Neural cell (in vitro differentiated cells): ENCODE measurements around the gene PDPK1. TPM values are rescaled to one million over a fixed set of nuclear protein-coding genes. Genes with fewer than 3 reads are reported as not detected.

ENCODE experiments used
- H2AFZ ChIP-seq: fragments of 200-600, 300-800 bp; sonication (generic), shearing (Covaris generic); 2 replicates; pipeline ENCODE4 v1.6.0; 2014; ENCODE audit warnings: low read depth, mild to moderate bottlenecking, antibody characterized with exemption, low read length, moderate library complexity
- H3F3A ChIP-seq: fragments of 200-600 bp; shearing (Covaris generic); 2 replicates; pipeline ENCODE4 v1.6.1; 2016; ENCODE audit warnings: mild to moderate bottlenecking, moderate library complexity, mixed read lengths, antibody characterized with exemption, low read length; ENCODE audit not compliant: insufficient read depth, poor library complexity, severe bottlenecking
- H3K27ac ChIP-seq: fragments of 200-600, 300-800 bp; sonication (generic), shearing (Covaris generic); 2 replicates; pipeline ENCODE4 v1.5.1; 2014; ENCODE audit warnings: mild to moderate bottlenecking, low read length, moderate library complexity
- H3K27me3 ChIP-seq: fragments of 300-800, 200-600 bp; sonication (generic), shearing (Covaris generic); 2 replicates; pipeline ENCODE4 v1.6.0; 2014; ENCODE audit warnings: mild to moderate bottlenecking, low read depth, low read length, moderate library complexity; ENCODE audit not compliant: insufficient read depth
- H3K36me3 ChIP-seq: fragments of 300-800, 200-600 bp; sonication (generic), shearing (Covaris generic); 2 replicates; pipeline ENCODE4 v1.5.1; 2014; ENCODE audit warnings: mild to moderate bottlenecking, antibody characterized with exemption, low read length, moderate library complexity; ENCODE audit not compliant: insufficient read depth
- H3K4me2 ChIP-seq: fragments of 300-800, 200-600 bp; sonication (generic), shearing (Covaris generic); 2 replicates; pipeline ENCODE4 v1.6.0; 2014; ENCODE audit warnings: mild to moderate bottlenecking, low read length
- H3K4me3 ChIP-seq: fragments of 300-800, 200-600 bp; sonication (generic), shearing (Covaris generic); 2 replicates; pipeline ENCODE4 v1.5.1; 2014; ENCODE audit warnings: mild to moderate bottlenecking, low read length, moderate library complexity
- H3K79me2 ChIP-seq: fragments of 200-600 bp; shearing (Covaris generic); replicated peaks from 2 replicates; pipeline ENCODE4 v1.6.0; 2014; ENCODE audit warnings: mild to moderate bottlenecking, low read length, moderate library complexity; ENCODE audit not compliant: insufficient read depth
- H3K9ac ChIP-seq: fragments of 300-800, 200-600 bp; sonication (generic), shearing (Covaris generic); 2 replicates; pipeline ENCODE4 v1.6.1; 2016; ENCODE audit warnings: mild to moderate bottlenecking, low read length, mixed read lengths
- H3K9me2 ChIP-seq: fragments of 200-600 bp; shearing (Covaris generic); 2 replicates; pipeline ENCODE4 v1.6.1; 2016; ENCODE audit warnings: mild to moderate bottlenecking, low read length, mixed read lengths; ENCODE audit not compliant: insufficient read depth
- H3K9me3 ChIP-seq: fragments of 200-600, 300-800 bp; sonication (generic), shearing (Covaris generic); 2 replicates; pipeline ENCODE4 v1.6.1; 2016; ENCODE audit warnings: mild to moderate bottlenecking, mixed run types, low read length, moderate library complexity, mixed read lengths
- H4K20me1 ChIP-seq: fragments of 200-600 bp; shearing (Covaris generic); 2 replicates; pipeline ENCODE4 v1.6.1; 2016; ENCODE audit warnings: mild to moderate bottlenecking, mixed run types; ENCODE audit not compliant: insufficient read depth
- EP300 ChIP-seq: fragments of 450-650 bp; conservative IDR thresholded peaks from 2 replicates; pipeline ENCODE4 v1.6.1; 2014; ENCODE audit warnings: antibody characterized with exemption, mild to moderate bottlenecking, moderate library complexity; ENCODE audit not compliant: poor library complexity, severe bottlenecking
- EZH2 ChIP-seq: fragments of 200-600, 300-800 bp; shearing (Covaris generic), sonication (generic); IDR thresholded peaks from 2 replicates; pipeline ENCODE4 v1.6.1; 2014; ENCODE audit warnings: antibody characterized with exemption, low read length, borderline replicate concordance, mild to moderate bottlenecking; ENCODE audit not compliant: insufficient read depth, poor library complexity, severe bottlenecking
- MXI1 ChIP-seq: fragments of 450-650 bp; conservative IDR thresholded peaks from 2 replicates; pipeline ENCODE4 v1.6.1; 2014; ENCODE audit warnings: antibody characterized with exemption, mild to moderate bottlenecking; ENCODE audit not compliant: poor library complexity, severe bottlenecking
- POLR2AphosphoS5 ChIP-seq: IDR thresholded peaks from 2 replicates; pipeline ENCODE4 v1.6.1; 2012
- RAD21 ChIP-seq: fragments of 450-650 bp; conservative IDR thresholded peaks from 2 replicates; pipeline ENCODE4 v1.6.1; 2014; ENCODE audit warnings: antibody characterized with exemption, mild to moderate bottlenecking, moderate library complexity
- SMC3 ChIP-seq: fragments of 450-650 bp; conservative IDR thresholded peaks from 2 replicates; pipeline ENCODE4 v1.6.1; 2014; ENCODE audit warnings: antibody characterized with exemption, mild to moderate bottlenecking, moderate library complexity; ENCODE audit not compliant: poor library complexity
- TAF1 ChIP-seq: IDR thresholded peaks from 2 replicates; pipeline ENCODE4 v1.6.1; 2012; ENCODE audit warnings: low read depth
- polyA plus RNA-seq: library from polyadenylated mRNA; depleted of rRNA; stranded (reverse); fragments of >200 nt; gene quantifications from 2 replicates; pipeline ENCODE4 v1.2.3, GENCODE V29; 2014
- TF ChIP-seq, protein P1 (sequence below): IDR thresholded peaks from 2 replicates; pipeline ENCODE4 v1.6.1; 2012; ENCODE audit warnings: borderline replicate concordance
- TF ChIP-seq, protein P2 (sequence below): fragments of 450-650 bp; IDR thresholded peaks from 2 replicates; pipeline ENCODE4 v1.5.1; 2014; ENCODE audit warnings: antibody characterized with exemption, mild to moderate bottlenecking, moderate library complexity; ENCODE audit not compliant: poor library complexity, severe bottlenecking

The PDPK1 gene
- polyA plus RNA-seq, 1 donor from 2014 or later, result 18.6 TPM

DNA sequence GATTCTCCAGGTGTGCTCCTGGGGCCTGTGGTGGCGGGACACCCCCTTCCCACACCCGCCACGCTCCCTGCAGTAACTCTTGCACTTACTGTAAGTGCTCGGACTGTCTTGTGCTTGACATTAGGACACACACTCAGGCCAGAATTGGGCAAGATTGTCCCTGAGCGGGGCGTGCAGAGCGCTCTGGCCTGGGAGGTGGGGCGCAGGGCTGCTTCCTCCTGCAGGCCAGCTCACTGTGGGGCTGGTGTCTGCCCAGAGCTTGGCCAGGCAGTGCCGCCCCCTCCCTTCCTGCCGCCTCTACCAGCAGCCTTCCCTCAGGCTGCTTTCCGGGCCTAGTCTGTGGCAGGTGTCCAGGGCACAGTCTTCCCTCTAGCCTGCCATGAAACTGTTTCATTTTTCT is 30.2 kb upstream of the PDPK1 start:
- Histone ChIP-seq H3K9me3 (no peaks in the 10 kb centered on the region), H3K9ac (no peak overlapping the region), H3K27ac (no peak overlapping the region), H3F3A (no peaks in the 10 kb centered on the region), H3K4me3 (no peak overlapping the region), H2AFZ (no peak overlapping the region), H3K79me2 (no peaks in the 10 kb centered on the region), H3K4me2 (no peak overlapping the region), H4K20me1 (no peaks in the 10 kb centered on the region), H3K27me3 (no peaks in the 10 kb centered on the region), H3K9me2 (no peaks in the 10 kb centered on the region), H3K36me3 (no peaks in the 10 kb centered on the region)
- TF ChIP-seq SMC3, result no peak

DNA sequence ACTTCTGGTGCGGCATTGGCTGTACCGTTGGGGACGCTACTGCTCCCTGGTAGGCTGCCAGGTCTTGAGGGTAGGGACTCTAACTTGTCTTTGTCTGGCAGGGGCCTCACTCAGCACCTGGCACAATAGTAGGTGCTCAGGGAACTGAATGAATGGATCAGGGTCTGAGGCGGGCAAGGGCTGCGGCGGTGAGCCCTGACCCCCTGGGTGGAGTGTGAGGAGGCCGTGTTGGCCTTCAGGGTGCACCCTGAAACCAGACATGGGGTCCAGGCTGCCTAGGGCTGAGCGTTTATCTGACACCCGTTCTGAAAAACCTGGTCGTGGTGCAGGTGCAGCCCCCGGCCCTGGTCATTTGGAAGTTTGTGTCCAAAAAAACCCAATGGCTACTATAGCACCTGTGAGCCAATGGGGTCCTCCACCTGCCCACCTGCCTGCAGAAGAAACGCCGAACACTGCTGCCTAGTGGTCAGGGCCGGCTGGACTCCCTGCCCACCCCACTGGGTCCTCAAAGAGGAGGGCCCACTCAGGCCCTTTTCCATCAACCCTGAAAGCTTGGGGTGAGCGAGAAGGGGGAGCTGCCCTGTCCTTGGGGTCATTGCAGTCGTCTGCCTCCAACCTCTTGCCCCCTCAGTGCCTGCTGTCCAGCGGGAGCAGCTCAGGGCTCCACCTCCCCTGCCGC is 29.0 kb upstream of the PDPK1 start:
- Histone ChIP-seq H3K4me2 (no peak overlapping the region), H3K79me2 (no peaks in the 10 kb centered on the region), H3K9me3 (no peaks in the 10 kb centered on the region), H3K27ac (no peak overlapping the region), H2AFZ (no peak overlapping the region), H3K27me3 (no peaks in the 10 kb centered on the region), H4K20me1 (no peaks in the 10 kb centered on the region), H3K9me2 (no peaks in the 10 kb centered on the region), H3F3A (no peaks in the 10 kb centered on the region), H3K4me3 (no peak overlapping the region), H3K9ac (no peak overlapping the region), H3K36me3 (no peaks in the 10 kb centered on the region)
- TF ChIP-seq, protein P1, sequence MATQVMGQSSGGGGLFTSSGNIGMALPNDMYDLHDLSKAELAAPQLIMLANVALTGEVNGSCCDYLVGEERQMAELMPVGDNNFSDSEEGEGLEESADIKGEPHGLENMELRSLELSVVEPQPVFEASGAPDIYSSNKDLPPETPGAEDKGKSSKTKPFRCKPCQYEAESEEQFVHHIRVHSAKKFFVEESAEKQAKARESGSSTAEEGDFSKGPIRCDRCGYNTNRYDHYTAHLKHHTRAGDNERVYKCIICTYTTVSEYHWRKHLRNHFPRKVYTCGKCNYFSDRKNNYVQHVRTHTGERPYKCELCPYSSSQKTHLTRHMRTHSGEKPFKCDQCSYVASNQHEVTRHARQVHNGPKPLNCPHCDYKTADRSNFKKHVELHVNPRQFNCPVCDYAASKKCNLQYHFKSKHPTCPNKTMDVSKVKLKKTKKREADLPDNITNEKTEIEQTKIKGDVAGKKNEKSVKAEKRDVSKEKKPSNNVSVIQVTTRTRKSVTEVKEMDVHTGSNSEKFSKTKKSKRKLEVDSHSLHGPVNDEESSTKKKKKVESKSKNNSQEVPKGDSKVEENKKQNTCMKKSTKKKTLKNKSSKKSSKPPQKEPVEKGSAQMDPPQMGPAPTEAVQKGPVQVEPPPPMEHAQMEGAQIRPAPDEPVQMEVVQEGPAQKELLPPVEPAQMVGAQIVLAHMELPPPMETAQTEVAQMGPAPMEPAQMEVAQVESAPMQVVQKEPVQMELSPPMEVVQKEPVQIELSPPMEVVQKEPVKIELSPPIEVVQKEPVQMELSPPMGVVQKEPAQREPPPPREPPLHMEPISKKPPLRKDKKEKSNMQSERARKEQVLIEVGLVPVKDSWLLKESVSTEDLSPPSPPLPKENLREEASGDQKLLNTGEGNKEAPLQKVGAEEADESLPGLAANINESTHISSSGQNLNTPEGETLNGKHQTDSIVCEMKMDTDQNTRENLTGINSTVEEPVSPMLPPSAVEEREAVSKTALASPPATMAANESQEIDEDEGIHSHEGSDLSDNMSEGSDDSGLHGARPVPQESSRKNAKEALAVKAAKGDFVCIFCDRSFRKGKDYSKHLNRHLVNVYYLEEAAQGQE, result no peak
- TF ChIP-seq SMC3 (no peak), RAD21 (no peak)

DNA sequence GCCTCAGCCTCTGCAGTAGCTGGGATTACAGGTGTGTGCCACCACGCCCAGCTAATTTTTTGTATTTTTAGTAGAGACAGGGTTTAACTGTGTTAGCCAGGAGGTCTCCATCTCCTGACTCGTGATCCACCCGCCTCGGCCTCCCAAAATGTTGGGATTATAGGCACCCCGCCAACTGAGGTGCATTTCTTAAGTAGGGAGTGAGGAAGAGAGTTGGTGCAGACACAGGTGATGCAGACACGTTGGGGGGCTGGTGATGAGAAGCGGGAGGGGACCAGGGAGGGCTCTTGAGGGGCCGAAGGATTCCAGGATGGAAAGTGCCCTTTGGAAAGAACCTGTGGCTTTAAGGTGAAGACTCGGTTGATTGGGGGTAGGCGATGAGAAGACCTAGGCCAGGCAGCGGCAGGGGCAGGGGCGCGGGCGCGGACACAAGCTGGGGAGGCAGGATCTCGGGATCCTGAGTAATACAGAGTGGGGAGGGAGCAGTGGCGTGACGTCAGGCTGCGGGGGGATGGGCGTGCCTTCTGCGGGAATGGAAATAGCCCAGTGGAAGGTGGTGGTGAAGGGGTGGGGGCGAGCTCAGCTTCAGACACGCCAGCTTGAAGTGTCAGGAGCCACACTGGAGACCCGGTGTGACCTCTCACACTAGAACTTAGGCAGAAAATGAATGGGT is 26.6 kb upstream of the PDPK1 start:
- TF ChIP-seq RAD21 (no peak), SMC3 (no peak), EZH2 (no peak), TAF1 (no peak), MXI1 (no peak), POLR2AphosphoS5 (no peak), EP300 (no peak)
- TF ChIP-seq, protein P1, result no peak
- TF ChIP-seq, protein P2, sequence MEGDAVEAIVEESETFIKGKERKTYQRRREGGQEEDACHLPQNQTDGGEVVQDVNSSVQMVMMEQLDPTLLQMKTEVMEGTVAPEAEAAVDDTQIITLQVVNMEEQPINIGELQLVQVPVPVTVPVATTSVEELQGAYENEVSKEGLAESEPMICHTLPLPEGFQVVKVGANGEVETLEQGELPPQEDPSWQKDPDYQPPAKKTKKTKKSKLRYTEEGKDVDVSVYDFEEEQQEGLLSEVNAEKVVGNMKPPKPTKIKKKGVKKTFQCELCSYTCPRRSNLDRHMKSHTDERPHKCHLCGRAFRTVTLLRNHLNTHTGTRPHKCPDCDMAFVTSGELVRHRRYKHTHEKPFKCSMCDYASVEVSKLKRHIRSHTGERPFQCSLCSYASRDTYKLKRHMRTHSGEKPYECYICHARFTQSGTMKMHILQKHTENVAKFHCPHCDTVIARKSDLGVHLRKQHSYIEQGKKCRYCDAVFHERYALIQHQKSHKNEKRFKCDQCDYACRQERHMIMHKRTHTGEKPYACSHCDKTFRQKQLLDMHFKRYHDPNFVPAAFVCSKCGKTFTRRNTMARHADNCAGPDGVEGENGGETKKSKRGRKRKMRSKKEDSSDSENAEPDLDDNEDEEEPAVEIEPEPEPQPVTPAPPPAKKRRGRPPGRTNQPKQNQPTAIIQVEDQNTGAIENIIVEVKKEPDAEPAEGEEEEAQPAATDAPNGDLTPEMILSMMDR, result no peak
- Histone ChIP-seq H3K27me3 (no peaks in the 10 kb centered on the region), H3K27ac (no peak overlapping the region), H2AFZ (no peak overlapping the region), H3K79me2 (peaks cover 20% of the 10 kb centered on the region), H3K9me2 (no peaks in the 10 kb centered on the region), H3K36me3 (no peaks in the 10 kb centered on the region), H3K9me3 (no peaks in the 10 kb centered on the region), H4K20me1 (peaks cover 11% of the 10 kb centered on the region), H3K4me3 (no peak overlapping the region), H3K4me2 (no peak overlapping the region), H3F3A (no peaks in the 10 kb centered on the region), H3K9ac (no peak overlapping the region)
